CMK (cell line): Measurements from ENCODE around the gene PIGU.
A peak's percentile ranks its signal among the peaks of the same experiment; 100 is the strongest.

Experiments
- DNase-seq: peaks from one replicate; pipeline ENCODE4 v3.0.0-alpha.2; 2010; ENCODE audit warnings: low read depth

PIGU gene

DNA sequence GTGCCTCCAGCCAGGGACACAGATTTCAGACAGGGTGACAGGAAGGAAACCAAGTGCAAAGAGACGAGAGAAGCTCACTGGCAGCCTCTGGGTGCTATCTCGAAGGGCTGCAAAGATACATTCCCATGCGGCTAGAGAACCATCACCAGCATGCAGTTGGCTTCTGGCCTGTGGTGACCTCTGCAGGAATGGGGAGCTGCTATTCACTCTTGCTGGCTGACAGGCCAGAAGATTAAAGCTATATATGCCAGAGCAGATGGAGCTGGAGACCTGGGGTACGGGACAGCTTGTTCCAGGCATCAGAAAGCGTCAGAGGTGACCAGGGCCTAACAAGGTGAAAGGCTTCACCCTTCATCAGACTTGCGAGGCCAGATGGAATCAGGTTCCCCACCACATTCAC is 98.4 kb downstream of the PIGU start:
- DNase-seq, result no peak

DNA sequence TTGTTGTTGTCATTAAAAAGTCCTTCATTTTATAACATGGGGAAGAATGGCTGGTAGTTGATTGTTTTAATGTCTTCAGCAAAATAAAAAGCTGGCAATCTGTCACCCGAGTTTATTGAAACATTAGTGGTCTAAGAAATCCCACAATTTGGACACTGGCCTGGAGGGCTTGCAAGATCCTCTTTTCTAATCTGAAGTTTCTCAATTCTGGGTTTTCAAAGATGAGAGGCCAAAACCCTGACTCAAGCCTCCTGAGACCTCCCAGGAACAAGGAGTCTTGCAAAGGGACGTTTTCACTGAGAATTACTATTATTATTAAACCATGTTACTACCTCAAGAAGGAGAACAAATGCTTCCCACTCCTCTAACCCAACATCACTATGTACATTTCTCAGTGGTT is 98.9 kb downstream of the PIGU start:
- no peak for DNase-seq

DNA sequence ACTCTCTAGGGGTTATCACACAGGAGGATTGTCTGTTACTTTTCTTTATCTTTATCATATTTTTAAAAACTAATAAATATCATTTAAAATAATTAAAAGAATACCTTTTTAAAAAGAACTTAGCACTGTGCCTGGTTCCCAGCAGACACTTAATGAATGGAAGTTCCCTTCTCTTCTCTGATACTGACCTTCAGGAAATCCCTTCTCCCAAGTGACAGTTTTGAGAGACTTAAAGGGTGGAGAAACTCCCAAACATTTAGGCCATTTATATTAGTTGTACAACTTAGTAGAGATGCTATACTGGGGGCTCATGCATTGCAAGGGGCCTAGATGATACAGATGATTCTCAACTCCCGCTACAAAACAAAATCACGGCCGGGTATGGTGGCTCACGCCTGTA is 99.8 kb downstream of the PIGU start:
- DNase-seq, result no peak

GRCh38 chr20:34575756-34576155 is 101.1 kb downstream of the PIGU start:
- no peak for DNase-seq

DNA sequence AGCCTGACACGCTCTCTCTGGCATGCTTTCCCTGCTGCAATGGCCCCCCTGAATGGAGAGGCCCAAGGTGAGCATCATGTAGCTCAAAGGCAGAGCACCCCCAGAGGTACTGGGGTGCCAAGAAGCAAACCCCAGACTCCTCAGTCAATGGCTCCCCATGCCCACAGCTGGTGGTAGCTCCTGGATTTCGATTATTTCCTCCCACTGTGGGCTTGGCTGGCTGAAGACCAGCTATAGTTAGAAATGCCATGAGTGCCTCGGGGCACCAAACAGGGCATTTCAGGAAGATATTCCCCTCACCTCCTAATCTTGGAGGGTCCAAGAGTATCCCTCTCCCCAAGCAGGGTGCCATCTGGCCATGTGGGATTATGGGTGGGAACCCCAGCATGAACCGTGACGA is 101.6 kb downstream of the PIGU start:
- no peak for DNase-seq

GRCh38 chr20:34574861-34575260 is 102.0 kb downstream of the PIGU start:
- no peak for DNase-seq

- DNase-seq, result no peak
These were observed 102.5 kb downstream of the PIGU start for GRCh38 chr20:34574426-34574825.

DNA sequence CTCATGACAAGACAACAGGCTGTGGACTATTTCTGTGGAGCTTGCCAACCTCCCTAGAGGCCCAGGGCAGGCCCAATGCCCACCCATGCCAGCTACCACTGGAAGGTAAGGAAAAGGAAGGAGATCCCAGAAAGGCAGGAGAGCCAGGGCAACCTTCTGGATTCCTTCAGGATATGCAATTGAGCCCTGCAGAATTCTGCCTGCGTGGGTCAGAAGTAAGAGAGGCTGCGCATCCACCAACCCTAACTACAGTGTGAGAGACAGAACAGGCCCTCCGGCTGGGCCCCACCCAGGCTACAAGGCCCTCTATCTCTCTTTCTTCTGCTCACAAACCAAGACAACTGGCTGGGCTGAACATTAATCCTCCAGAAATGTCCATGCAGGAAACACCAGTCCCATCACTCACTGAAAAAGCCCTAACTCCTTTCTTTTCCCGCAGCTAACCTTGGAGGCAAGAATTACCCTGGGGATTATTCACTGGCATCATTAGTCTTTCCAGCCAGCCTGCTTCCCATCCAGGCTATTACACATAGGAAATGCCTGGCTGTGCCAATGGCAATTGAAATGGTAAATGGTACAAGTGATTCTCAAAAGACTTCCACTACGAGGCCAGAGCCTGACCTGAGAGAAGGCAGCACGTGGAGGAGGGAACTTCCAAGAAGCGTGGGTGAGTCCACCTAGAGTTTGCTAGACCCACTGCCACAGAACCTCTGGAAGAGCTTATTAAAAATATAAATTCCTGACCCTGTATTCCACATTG is 103.2 kb downstream of the PIGU start:
- no peak for DNase-seq

DNA sequence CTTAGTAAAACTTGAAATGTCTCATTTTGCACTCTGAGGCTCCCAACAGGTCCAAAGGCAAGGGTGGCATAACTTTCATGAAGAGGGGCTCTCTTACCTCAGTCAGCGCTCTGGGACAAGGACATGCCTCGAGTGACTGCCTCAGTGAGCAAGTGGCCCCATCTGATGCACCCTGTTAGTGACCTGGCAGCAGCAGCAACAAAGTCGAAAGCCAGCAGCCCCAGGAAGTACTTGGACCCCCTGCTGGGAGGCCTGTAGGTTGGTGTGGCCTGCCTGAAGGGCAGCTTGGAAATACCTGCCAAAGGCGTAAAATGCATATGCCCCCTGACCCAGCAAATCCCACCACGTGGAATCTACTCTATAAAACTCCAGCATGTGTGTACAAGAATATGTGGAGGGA is 105.1 kb downstream of the PIGU start:
- DNase-seq, result no peak

- peak; percentile 15 for DNase-seq
These were observed 106.0 kb downstream of the PIGU start for GRCh38 chr20:34570859-34571306.

DNA sequence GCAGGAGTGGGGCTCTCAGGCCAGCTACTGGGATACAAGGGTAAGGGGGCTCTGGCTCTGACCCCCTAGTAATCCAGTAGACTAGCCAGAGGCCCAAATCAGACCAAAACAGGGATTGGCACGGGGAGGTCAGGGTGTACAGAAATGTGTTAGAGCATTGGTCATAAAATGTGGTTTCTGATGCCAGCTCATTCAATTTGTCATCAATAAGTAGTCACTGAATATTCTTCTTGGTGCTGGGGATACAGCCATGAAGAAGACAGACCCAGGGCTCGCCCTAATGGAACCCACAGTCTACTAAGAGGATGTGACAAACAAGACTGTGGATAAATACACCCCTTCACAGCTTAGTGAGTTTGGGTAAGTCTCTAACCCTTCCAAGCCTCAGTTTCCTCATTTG is 107.3 kb downstream of the PIGU start:
- DNase-seq, result no peak

- no peak for DNase-seq
These were observed 108.7 kb downstream of the PIGU start for GRCh38 chr20:34567892-34568865.

DNA sequence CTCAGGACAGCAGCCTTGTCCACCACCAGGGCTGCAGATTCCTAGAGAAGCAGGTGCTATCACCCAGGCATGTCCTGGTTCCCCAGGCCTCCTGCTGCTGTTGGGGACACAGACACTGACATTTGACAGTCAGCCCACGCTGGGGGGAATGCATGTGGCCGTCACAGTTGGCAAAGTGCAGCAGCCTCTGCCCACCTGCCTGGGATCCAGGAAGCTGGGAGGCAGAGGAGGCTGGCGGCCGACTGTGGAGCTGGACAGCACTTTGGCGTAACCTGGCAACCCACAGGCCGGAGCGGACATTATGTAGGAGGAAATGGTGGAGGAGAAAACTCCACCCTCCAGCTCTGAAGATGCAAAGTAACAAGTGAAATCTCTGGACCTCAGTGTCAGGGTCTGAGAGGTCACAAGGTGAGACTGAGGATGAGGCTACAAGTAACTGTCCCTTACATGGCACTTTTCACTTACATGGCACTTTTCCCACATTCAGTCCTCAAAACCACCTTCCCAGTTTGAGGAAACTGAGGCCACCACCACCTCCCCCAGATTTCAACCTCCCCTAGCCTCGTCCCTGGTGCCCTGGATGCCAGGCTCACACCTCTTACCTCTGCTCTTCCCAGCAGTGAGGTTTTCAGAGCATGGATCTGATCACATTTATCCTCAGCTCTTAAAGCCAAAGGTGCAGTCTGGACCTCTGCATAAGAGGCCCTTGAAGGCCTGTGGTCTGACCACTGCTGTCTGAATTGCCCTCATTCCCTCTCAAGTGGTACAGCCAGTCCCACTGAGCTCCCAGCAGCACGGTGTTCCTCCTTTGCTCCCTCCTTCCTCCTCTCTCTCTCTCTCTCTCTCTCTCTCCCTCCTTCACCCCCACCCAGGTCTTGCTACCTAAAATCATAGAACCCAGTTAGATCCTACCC is 109.7 kb downstream of the PIGU start:
- no peak for DNase-seq

- no peak for DNase-seq
These were observed 112.1 kb downstream of the PIGU start for GRCh38 chr20:34564833-34565232.

GRCh38 chr20:34562641-34563040 is 114.3 kb downstream of the PIGU start:
- no peak for DNase-seq

GRCh38 chr20:34561661-34562060 is 115.2 kb downstream of the PIGU start:
- no peak for DNase-seq

- no peak for DNase-seq
These were observed 116.3 kb downstream of the PIGU start for GRCh38 chr20:34560614-34561013.

DNA sequence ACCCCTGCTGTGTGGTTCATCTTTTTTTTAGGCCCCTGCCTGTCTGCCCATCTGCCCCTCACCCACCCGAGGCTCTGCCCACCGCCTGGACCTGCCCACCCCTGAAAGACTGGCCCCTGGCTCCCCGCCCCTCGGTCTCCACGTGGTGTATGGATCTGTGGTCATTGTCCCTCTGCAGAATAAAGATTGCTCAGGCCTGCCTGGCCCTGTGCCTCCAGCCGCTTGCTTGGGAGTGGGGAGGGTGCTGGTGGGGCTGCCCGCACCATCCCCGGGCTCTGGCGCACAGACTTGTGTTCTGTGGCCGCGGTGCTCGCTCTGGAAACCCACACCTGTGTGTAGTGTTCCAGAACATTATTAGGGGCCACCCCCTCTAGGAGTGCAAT is 116.8 kb downstream of the PIGU start:
- DNase-seq, result no peak

DNA sequence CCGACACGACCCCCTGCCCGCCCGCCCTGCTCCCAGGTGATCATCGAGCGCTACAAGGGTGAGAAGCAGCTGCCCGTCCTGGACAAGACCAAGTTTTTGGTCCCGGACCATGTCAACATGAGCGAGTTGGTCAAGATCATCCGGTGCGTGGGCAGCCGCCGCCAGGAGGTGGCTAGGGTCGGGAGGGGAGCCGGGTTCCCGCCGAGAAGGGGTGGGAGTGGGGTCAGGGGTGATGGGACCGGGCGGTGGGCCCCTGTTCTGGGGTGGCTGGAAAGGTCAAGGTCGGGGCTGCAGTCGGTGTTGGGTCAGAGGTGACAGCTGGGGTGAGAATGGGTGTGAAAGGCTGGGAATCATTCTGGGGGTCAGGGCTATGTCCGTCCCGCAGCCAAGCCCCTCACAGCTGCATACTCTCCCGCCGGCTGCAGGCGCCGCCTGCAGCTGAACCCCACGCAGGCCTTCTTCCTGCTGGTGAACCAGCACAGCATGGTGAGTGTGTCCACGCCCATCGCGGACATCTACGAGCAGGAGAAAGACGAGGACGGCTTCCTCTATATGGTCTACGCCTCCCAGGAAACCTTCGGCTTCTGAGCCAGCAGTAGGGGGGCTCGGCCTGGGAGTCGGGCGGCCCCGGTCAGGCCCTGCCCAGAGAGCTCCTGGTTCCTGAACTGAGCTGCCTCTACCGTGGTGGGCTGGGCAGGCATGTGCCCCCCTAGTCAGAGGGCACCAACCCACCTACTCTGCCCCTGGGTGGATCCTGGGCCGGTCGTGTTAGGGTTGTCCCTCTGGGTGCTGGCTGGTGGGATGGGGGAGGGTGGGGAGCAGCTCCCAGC is 117.4 kb downstream of the PIGU start:
- no peak for DNase-seq

DNA sequence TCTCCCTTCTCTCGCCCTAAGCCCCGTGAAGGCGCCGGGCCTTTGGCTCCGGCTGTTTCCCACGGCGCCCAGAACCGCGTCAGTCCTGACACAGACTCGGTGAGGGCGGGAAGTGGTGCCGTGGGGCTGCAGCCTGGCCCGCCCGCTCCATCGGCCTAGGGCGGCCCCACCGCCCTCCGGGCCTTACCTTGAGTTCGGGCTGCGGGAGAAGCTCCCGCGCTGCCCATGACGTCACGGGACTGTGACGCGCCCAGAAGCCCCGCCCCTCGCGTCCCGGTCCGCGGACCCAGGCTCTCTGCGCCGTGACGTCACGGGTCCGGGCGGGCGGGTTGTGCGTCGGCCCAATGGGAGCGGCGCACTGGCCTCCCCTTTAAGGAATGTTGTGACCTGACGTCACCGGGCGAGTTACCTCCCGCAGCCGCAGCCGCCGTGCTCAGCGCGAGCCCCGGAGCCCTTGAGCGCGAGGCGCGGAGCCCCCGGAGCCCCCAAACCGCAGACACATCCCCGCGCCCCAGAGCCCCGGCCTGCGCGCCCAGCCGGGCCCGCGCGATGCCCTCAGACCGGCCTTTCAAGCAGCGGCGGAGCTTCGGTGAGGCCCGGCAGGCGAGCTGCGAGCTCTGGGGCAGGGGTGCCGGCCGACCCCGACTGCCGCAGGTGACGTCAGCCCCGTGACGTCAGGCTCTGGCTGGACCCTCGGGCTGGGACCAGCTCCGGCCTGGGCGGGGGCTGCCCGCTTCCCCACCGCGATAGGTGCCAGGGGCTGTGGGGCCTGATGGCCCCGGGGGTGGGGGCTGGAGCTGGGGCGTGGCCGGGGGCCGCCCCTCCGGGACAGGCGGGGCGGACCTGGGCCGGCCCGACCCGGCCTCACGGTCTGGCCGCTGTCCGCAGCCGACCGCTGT is 118.3 kb downstream of the PIGU start, which contains the start of gene MAP1LC3A:
MAP1LC3A (plus strand) TSS at position 399 of the 899 bp plus-strand sequence; CDS start at position 550, 151 bp downstream.
- DNase-seq, result no peak
